MCF 10A (cell line): ENCODE data around the gene ZNF236. TPM values are rescaled to one million over a fixed set of nuclear protein-coding genes. Genes with fewer than 3 reads are reported as not detected.

Experiments used
- BruUV-seq: library from RNA; stranded (reverse); fragments of 400-500 nt; replicated peaks from 2 replicates; lab custom pipeline; 2021; lab: Mats Ljungman, UMichigan
- CTCF ChIA-PET: fragments of 300-600 bp; sonication (Branson Sonifier 250); formaldehyde crosslinking; extraction: SDS; loops from one replicate; lab custom pipeline; 2021; ENCODE audit warnings: antibody characterized with exemption, inconsistent platforms; lab: Yijun Ruan, JAX
- POLR2A ChIA-PET: fragments of 300-600, 350-650 bp; sonication (Branson Sonifier 250); formaldehyde crosslinking; extraction: SDS; loops from one replicate; lab custom pipeline; 2020; ENCODE audit warnings: antibody characterized with exemption, inconsistent platforms; lab: Yijun Ruan, JAX
- DNase-seq: peaks from one replicate; pipeline ENCODE4 v3.0.0-alpha.2; 2018; ENCODE audit not compliant: unreplicated experiment
- H3K27ac Mint-ChIP-seq: one replicate; pipeline ENCODE4 v1.8.0; 2022; ENCODE audit warnings: mild to moderate bottlenecking, low read depth, mixed read lengths; ENCODE audit not compliant: unreplicated experiment
- H3K27me3 Mint-ChIP-seq: one replicate; pipeline ENCODE4 v1.8.0; 2022; ENCODE audit warnings: mixed read lengths; ENCODE audit not compliant: insufficient read depth, unreplicated experiment
- H3K36me3 Mint-ChIP-seq: one replicate; pipeline ENCODE4 v1.8.0; 2022; ENCODE audit warnings: mild to moderate bottlenecking, moderate library complexity, mixed read lengths; ENCODE audit not compliant: insufficient read depth, unreplicated experiment
- H3K4me1 Mint-ChIP-seq: one replicate; pipeline ENCODE4 v1.8.0; 2022; ENCODE audit warnings: mixed read lengths; ENCODE audit not compliant: insufficient read depth, unreplicated experiment
- H3K4me3 Mint-ChIP-seq: one replicate; pipeline ENCODE4 v1.8.0; 2022; ENCODE audit warnings: mild to moderate bottlenecking, moderate library complexity, mixed read lengths; ENCODE audit not compliant: unreplicated experiment
- H3K9me3 Mint-ChIP-seq: one replicate; pipeline ENCODE4 v1.8.0; 2022; ENCODE audit warnings: mixed read lengths; ENCODE audit not compliant: unreplicated experiment
- intact Hi-C: fragments of 100-400 bp; cut with micrococcal nuclease; formaldehyde crosslinking; loops from 2 replicates; pipeline ENCODE4 v1.14.1; 2022
- total RNA-seq: library from RNA; stranded (reverse); gene quantifications from 2 replicates; pipeline ENCODE4 v1.2.3, GENCODE V29; 2022
- TF ChIP-seq, protein P1 (sequence below): fragments of 200-600 bp; IDR thresholded peaks from one replicate; pipeline ENCODE4 v1.8.0; 2022; ENCODE audit warnings: antibody characterized with exemption, mild to moderate bottlenecking; ENCODE audit not compliant: unreplicated experiment

Gene ZNF236
- total RNA-seq, 1 experiment from 2014 or later: 15.3 TPM

DNA sequence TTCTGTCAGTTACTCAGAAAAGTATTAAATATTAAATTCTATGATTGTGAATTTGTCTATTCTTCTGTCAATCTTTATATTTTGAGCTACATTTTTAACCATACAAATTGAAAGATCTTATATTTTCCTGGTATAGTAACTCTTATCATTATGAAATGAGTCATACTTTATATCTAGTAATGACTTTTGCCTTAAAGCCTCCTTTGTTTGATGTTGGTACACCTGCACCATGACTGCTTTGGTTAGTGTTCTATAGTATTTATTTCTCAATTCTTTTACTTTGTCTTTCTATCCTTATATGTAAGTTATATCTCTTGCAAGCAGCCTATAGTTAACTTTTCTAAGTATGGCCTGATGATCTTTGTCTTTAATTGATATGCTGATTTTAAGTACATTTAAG lies 13.0 kb downstream of the ZNF236 start:
- POLR2A ChIA-PET: interaction anchor here (0.6 kb wide), 1 partner anchor 10 kb away, joined by 3 read pairs; no protein-coding TSS in a partner anchor
- BruUV-seq: no TSS peak

DNA sequence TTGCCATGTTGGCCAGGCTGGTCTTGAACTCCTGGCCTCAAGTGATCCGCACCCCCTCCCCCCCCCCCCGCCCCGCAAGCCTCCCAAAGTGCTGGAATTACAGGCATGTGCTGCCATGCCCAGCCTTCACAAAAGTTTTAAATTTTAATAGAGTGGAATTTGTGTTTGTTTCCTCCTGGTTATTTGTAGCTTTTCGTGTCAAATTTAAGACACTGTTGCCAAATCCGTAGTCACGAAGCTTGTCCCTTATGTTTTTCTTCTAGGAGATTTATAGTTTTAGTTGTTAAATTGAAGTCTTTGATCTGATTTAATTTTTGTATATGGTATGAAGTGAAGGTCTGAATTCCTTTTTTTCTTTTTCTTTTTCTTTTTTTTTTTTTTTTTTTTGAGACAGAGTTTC lies 14.7 kb downstream of the ZNF236 start:
- Mint-ChIP-seq H3K27me3 (no peaks in the 10 kb centered on the region), H3K36me3 (no peaks in the 10 kb centered on the region), H3K4me1 (peaks cover 12% of the 10 kb centered on the region), H3K27ac (no peak overlapping the region), H3K4me3 (no peak overlapping the region), H3K9me3 (no peaks in the 10 kb centered on the region)
- BruUV-seq: no TSS peak
- DNase-seq: no peak
- POLR2A ChIA-PET: interaction anchor here (1.0 to 1.3 kb wide), 2 partner anchors 11 to 17 kb away, joined by 3 read pairs; no protein-coding TSS in a partner anchor
- intact Hi-C loops: no loop called here
- CTCF ChIA-PET: interaction anchor here (0.6 kb wide), 1 partner anchor 31 kb away, joined by 3 read pairs; no protein-coding TSS in a partner anchor
- TF ChIP-seq, protein P1, sequence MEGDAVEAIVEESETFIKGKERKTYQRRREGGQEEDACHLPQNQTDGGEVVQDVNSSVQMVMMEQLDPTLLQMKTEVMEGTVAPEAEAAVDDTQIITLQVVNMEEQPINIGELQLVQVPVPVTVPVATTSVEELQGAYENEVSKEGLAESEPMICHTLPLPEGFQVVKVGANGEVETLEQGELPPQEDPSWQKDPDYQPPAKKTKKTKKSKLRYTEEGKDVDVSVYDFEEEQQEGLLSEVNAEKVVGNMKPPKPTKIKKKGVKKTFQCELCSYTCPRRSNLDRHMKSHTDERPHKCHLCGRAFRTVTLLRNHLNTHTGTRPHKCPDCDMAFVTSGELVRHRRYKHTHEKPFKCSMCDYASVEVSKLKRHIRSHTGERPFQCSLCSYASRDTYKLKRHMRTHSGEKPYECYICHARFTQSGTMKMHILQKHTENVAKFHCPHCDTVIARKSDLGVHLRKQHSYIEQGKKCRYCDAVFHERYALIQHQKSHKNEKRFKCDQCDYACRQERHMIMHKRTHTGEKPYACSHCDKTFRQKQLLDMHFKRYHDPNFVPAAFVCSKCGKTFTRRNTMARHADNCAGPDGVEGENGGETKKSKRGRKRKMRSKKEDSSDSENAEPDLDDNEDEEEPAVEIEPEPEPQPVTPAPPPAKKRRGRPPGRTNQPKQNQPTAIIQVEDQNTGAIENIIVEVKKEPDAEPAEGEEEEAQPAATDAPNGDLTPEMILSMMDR: no peak

More for the DNA sequence above, 13.0 kb downstream of the ZNF236 start:
- Mint-ChIP-seq H3K27me3 (no peaks in the 10 kb centered on the region), H3K36me3 (no peaks in the 10 kb centered on the region), H3K9me3 (no peaks in the 10 kb centered on the region), H3K4me3 (no peak overlapping the region), H3K4me1 (peaks cover 12% of the 10 kb centered on the region), H3K27ac (no peak overlapping the region)
- intact Hi-C loops: no loop called here
- CTCF ChIA-PET: interaction anchor here (1.1 kb wide), 2 partner anchors 32 to 137 kb away, joined by 3 to 4 read pairs; no protein-coding TSS in a partner anchor
- DNase-seq: no peak
- TF ChIP-seq, protein P1: no peak

DNA sequence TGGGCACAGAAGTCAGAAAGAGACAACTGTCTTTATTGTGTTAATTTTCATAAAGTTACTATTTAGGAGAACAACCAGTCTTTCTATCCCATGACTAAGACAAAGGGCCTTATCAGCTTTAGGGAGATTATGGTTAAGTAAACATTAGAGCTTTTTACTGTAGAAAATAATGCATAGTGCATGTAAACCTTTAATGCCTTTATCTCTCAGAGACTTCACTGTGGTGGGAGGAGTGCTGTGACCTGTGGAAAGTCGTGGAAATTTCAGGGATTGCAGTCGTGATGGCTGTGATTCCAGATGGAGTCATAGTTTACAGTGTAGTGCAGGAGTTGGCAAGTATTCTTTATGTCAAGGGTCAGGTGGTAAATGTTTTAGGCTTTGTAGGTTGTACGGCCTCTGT lies 15.8 kb downstream of the ZNF236 start:
- no TSS peak for BruUV-seq
- no peak overlapping the region for H3K27ac Mint-ChIP-seq
- POLR2A ChIA-PET: interaction anchor here (0.8 to 1.0 kb wide), 2 partner anchors 12 to 16 kb away, joined by 3 to 5 read pairs; partner anchors contain the start of gene ZNF236
- CTCF ChIA-PET: no interaction called here
- H3K4me1 Mint-ChIP-seq: peaks cover 12% of the 10 kb centered on the region
- H3K27me3 Mint-ChIP-seq: no peaks in the 10 kb centered on the region
- no peaks in the 10 kb centered on the region for H3K36me3 Mint-ChIP-seq
- no peak overlapping the region for H3K4me3 Mint-ChIP-seq
- no peak for DNase-seq
- intact Hi-C loops: no loop called here
- TF ChIP-seq, protein P1: no peak
- no peaks in the 10 kb centered on the region for H3K9me3 Mint-ChIP-seq

DNA sequence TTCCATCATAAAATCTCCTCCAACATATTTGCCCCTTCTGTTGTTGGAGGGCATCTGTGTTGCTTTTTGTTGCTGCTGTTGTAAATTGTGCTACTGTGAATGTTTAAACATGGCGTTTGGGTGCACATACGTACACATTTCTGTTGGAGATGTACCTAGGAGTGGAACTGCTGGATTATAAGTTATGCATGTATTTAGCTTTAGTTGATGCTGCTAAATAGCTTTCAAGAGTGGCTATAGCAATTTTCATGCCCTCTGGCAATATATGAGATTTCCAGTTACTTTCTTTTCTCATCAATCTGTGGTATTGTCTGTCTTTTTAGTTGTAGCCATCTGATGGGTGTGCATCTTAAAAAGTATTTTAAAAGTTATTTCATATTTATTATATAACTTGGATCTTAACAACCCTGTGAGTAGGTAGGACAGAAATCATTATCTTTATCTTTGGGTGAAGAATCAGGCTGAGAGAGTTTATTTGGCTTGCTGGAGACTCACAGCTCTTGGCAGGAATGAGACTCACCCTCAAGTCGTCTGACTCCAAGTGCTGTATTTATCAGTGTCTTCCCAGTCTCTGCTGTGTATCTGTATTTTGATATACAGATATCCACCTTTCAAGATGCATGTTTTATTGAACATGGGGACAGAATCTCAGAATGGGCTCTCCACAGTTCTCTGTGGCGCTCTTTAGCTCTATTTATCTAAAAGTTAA lies 16.9 kb downstream of the ZNF236 start:
- Mint-ChIP-seq H3K27ac (no peak overlapping the region), H3K27me3 (no peaks in the 10 kb centered on the region), H3K4me1 (peaks cover 12% of the 10 kb centered on the region), H3K9me3 (no peaks in the 10 kb centered on the region), H3K36me3 (no peaks in the 10 kb centered on the region), H3K4me3 (no peak overlapping the region)
- ChIA-PET CTCF (interaction anchor here (1.0 to 1.5 kb wide), 3 partner anchors 16 to 38 kb away, joined by 4 to 8 read pairs (median 5); no protein-coding TSS in a partner anchor), POLR2A (interaction anchor here (0.9 to 1.1 kb wide), 3 partner anchors 9 to 12 kb away, joined by 3 to 5 read pairs (median 3); no protein-coding TSS in a partner anchor)
- TF ChIP-seq, protein P1: no peak
- intact Hi-C loops: no loop called here
- DNase-seq: no peak
- no TSS peak for BruUV-seq
